HG03521 (cell line): Measurements from ENCODE around the gene ANKK1.

ENCODE experiments used
- ATAC-seq: cut with Tn5 transposase; IDR thresholded peaks from one replicate; pipeline ENCODE4 v1.9.1; 2021; ENCODE audit warnings: mild to moderate bottlenecking, moderate library complexity; ENCODE audit not compliant: unreplicated experiment

Gene ANKK1

DNA sequence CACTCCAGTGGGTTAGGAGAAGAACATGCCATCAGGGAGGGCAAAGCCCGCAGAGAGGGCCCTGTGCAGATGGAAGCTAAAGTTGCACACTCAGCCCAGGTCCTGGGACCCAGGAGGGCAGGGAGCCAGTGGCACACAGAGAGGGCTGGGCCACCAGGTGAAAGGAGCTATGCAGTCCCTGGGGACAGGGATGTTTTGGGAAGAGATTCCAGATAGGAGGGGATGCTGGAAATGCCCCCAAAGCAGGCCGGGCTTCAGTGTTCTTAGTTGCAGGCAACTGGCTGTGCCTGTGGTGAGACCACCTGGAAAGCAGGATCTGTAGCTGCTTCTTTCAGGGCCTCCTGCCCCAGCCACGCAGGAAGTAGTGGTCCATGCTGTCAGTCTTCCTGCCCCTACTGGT is 19.6 kb downstream of the ANKK1 start:
- no peak for ATAC-seq

GRCh38 chr11:113408206-113408605 is 20.6 kb downstream of the ANKK1 start:
- ATAC-seq, result no peak

DNA sequence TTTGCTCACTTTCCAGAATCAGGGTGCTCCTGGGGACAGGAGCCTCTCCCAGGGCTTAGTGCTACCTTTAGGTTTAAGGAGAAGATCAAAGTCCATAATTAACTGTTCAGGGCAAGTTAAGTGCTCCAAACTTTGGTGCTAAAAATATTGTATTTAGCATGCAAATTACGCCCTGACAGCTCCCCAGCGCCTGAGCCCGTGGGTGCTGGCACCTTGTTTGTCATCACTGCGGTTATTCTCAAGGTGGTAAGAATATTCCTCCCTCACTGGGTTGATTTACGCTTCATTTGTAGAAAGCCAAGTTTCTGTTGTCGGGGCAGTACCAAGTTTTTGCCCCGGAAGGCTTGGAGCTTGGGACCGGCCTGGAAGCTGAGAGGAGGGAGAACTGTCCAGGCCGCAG is 21.3 kb downstream of the ANKK1 start:
- ATAC-seq, result no peak

GRCh38 chr11:113409526-113409925 is 21.9 kb downstream of the ANKK1 start:
- no peak for ATAC-seq

GRCh38 chr11:113410414-113411135 is 23.0 kb downstream of the ANKK1 start:
- no peak for ATAC-seq

DNA sequence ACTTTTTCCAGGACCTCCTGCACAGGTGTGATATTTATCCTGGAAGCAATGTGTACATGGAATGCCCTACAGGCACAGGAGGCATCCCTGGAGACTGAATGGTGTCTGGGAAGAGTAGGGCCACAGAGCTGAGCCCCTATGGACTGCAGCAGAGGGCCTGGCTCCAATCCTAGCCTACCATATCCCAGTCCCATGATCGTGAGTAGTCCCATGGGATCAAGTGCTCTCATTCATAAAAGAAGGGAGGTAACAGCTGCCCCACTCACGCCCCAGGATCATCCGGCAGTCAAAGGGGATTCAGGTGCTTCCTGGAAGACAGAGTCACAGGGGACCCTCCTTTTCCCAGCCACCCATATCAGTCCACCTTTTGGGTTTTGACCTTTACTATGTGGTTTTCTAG is 24.0 kb downstream of the ANKK1 start:
- no peak for ATAC-seq

DNA sequence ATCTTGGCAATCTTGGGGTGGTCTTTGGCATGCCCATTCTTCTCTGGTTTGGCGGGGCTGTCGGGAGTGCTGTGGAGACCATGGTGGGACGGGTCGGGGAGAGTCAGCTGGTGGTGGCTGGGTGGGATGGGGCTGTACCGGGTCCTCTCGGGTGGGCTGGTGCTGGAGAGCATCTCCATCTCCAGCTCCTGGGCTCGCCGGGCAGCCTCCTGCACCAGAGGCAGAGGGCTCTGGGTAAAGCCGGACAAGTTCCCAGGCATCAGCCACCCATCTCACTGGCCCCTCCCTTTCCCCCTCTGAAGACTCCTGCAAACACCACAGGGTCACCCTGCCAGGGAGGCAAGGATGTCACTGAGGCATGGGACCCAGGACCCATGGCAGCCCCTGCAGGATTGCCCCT is 25.1 kb downstream of the ANKK1 start:
- ATAC-seq, result no peak

DNA sequence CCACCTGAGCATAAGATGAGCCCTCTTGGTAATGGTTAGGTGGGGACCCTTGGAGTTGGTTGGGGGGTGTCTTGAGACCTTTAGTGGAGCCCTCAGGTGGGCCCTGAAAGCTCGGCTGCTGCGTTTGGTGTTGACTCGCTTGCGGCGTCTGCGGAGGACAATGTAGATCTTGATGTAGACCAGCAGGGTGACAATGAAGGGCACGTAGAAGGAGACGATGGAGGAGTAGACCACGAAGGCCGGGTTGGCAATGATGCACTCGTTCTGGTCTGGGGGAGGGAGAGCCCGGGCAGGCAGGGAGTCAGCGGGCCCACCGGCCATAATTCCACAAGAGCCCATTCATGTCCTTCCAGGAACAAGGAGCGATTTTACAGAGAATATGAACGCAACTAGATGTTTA is 27.8 kb downstream of the ANKK1 start:
- no peak for ATAC-seq

GRCh38 chr11:113417428-113417827 is 29.8 kb downstream of the ANKK1 start:
- ATAC-seq, result no peak

DNA sequence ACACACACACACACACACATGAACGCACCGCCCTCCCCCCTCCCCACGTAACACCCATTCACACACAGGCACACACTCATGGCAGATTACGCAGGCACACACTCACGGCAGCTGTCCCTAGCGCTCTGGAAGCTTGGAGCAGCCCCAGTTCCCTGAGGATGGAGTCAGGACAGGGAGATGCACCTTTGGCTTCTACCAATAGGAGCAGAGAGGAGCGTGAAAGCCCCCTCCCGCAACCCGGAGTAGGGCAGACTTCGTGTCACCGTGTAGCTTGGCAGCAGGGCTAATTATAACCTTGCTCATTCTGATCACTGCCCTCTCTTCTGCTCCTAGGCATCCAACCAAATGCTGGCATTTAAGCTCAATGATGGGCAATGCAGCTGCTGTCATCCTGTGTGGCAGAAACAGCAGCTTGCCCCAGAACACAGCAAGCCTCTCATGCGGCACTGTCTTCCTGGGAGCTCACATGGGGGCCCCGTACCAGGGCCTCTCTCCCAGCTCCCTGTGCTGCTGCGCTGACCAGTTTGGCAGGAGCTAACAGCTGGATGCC is 31.9 kb downstream of the ANKK1 start:
- no peak for ATAC-seq

DNA sequence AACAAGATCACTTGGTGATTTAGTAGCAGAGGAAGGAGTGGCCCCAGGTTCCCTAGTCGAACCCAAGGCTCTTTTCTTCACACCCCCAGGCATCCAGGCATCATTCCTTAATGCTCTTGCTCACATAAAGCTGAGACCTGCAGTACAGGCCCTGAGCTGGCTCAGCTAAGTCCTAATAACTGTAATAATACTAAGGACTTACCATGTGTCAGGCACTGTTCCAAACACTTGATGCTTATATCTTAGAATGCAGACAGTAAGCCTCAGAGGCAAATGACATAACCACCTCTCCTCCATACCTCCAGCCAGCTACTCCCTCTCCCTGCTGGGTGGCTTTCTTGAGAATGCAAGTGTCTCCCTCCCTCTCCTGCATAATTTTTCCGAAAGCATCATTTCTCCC is 33.2 kb downstream of the ANKK1 start:
- no peak for ATAC-seq

- ATAC-seq, result no peak
These were observed 39.1 kb downstream of the ANKK1 start for GRCh38 chr11:113426686-113427085.

DNA sequence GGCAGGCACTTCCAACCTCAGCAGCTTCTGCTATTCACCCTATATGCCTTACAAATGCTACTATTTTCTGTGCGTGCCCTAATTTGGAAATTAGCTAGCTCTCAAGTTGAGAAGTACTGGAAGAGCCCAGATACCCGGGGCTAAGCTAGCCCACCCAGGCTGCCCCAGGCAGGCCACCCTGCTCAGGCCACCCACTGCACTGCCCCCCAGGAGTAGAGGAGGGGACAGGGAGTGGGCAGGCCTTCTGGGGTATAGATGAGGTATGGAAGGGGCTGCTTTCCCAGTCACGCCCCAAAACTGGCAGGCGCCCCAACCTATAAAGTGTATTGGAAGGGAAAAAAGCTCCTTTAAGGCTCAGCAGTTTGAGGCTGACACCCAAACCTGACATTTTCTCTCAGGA is 44.2 kb downstream of the ANKK1 start:
- ATAC-seq, result no peak

DNA sequence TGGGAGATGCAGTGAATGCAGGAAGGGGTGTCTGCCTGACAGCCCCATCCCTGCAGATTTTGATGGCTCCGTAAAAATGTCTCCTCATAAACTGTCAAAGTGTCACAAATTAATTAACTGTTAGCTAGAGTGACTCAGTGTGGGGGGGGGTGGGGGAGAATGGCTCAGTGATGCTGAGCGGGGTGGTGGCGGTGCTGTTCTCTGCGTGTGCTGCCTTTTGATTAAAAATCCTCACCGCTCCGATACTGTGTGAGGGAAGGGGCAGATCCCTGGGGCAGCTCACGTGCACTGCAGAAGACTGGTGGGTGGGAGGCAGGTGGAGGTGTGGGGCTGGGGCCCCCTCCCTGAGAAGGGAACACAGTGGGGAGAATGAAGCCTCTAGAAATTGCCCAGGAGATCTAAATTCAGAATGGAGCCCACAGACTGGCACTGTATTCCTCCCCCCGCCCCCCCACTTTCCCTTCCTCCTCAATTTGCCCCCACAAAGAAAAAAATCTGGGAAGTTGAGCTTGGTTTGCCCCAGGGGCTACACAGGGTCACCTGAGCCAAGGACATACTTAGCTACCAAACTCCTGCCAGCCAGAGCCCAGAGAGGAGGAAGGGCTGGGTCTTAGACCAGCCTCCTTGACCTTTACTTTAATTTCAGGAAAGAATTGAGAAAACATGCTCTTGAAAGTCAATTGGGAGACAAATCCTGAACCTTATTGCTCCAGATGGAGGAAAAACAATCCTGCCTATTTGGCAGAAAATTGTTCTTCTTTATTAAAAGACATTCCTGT is 47.8 kb downstream of the ANKK1 start:
- no peak for ATAC-seq

GRCh38 chr11:113436672-113437252 is 49.2 kb downstream of the ANKK1 start:
- no peak for ATAC-seq

GRCh38 chr11:113440816-113441215 is 53.2 kb downstream of the ANKK1 start:
- ATAC-seq, result no peak

DNA sequence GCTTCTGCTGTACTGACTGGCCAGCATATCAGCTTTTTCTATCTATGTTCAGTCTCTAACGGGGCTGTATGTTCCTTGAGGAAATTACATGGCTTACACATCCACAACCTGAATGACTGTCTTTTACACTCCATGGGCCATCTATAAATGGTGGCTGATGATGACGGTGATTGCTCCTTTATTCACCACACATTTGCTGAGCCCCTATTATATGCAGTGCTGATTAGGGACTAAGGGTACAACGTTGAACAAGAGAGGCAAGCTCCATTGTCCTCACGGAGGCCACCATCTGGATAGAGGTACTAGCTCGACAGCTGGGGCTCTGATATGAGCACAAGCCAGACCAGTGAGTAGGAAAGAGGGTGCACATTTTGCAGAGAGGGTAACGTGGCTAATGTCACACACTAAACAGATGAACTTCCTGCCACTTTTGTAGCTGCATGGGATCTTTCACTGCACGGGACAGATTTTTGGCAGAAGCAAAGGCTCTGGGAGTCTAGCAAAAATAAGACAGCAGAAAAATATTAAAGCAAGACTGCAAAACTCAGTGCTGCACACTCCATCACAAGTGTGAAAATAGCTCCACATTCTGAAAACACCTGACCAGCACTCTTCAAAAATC is 57.0 kb downstream of the ANKK1 start:
- ATAC-seq, result no peak

GRCh38 chr11:113446112-113446511 is 58.5 kb downstream of the ANKK1 start:
- no peak for ATAC-seq

DNA sequence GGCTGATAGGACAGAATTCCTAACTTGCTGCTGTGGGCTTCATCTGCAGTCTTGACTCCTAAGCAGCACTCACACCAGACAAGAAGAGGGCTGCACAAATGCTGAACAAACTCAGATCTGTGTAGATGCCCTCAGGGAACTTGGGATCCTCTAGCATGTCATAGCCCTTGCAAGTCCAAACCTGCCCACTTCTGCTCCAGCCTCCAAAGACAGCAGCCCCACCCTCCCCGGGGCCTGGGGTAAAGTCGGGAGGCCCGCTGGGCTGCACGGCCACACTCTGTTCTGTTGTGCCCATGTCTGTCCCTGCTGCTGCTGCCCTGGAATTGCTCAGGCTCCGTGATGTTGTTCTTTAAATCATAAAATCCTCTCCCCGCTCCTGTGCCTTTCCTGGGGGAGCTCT is 59.4 kb downstream of the ANKK1 start:
- no peak for ATAC-seq

DNA sequence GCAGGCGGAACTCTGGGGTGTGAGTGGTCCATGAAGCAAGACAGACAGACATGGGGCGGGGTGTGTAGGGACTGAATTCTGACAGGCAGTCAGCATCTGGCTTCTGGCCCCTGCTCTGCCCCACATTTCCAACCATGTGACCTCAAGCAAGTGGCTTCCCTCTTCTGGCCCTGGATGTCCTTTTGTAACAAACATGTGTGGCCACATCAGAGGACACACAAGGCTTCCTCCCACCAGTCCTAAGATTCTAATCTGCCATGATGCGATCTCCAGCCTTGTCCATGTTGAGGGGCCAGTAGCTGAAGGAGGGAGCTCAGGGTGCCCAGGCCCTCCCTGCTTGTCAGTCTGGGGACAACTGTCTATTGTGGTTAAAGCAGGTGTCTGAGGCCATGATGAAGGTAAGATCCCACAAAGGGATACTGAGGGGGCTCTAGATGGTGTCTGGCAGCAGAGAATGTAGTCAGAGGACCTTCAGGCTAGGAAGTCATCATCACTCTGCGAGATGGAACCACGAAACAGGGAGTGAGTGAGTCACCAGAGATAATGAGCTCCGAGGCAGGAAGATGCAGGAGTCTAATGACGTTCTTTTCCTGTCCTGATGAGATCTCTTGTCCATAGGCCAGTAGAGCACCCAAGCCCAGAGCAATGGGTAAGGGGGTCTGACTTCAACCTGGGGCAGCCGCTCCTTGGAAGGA is 60.2 kb downstream of the ANKK1 start:
- no peak for ATAC-seq

- ATAC-seq, result no peak
These were observed 60.7 kb downstream of the ANKK1 start for GRCh38 chr11:113448316-113448677.
